Type B pancreatic cell (in vitro differentiated cells): ENCODE measurements around the gene NUP43. TPM values are rescaled to one million over a fixed set of nuclear protein-coding genes. Genes with fewer than 3 reads are reported as not detected.

Experiments used
- DNase-seq: peaks from one replicate; pipeline ENCODE4 v3.0.0; 2021; ENCODE audit warnings: mixed read lengths; ENCODE audit not compliant: unreplicated experiment; ENCODE audit errors: extremely low spot score
- H3K27ac Mint-ChIP-seq: 2 replicates; pipeline ENCODE4 v1.8.0; 2021; ENCODE audit warnings: mild to moderate bottlenecking, mixed read lengths
- H3K27me3 Mint-ChIP-seq: 2 replicates; pipeline ENCODE4 v1.8.0; 2021; ENCODE audit warnings: mixed read lengths
- H3K36me3 Mint-ChIP-seq: 2 replicates; pipeline ENCODE4 v1.8.0; 2021; ENCODE audit warnings: mixed read lengths
- H3K4me1 Mint-ChIP-seq: one replicate; pipeline ENCODE4 v1.8.0; 2021; ENCODE audit warnings: mixed read lengths; ENCODE audit not compliant: unreplicated experiment
- H3K4me3 Mint-ChIP-seq: 2 replicates; pipeline ENCODE4 v1.8.0; 2021; ENCODE audit warnings: mild to moderate bottlenecking, mixed read lengths
- H3K9me3 Mint-ChIP-seq: 2 replicates; pipeline ENCODE4 v1.8.0; 2021; ENCODE audit warnings: mixed read lengths
- long read RNA-seq: library from polyadenylated mRNA; unstranded; transcript quantifications from one replicate; pipeline ENCODE4 v2.0.0, GENCODE V29; 2020
- total RNA-seq: library from RNA; stranded (reverse); gene quantifications from 2 replicates; pipeline ENCODE4 v1.2.1, GENCODE V29; 2021; ENCODE audit warnings: low replicate concordance
- TF ChIP-seq, protein P1 (sequence below): fragments of 200-600 bp; sonication (generic); conservative IDR thresholded peaks from 2 replicates; pipeline ENCODE4 v1.5.0; 2021; ENCODE audit warnings: antibody characterized with exemption, mild to moderate bottlenecking

NUP43 gene, protein sequence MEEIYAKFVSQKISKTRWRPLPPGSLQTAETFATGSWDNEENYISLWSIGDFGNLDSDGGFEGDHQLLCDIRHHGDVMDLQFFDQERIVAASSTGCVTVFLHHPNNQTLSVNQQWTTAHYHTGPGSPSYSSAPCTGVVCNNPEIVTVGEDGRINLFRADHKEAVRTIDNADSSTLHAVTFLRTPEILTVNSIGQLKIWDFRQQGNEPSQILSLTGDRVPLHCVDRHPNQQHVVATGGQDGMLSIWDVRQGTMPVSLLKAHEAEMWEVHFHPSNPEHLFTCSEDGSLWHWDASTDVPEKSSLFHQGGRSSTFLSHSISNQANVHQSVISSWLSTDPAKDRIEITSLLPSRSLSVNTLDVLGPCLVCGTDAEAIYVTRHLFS
- total RNA-seq, result 35.3 and 55.8 TPM in 2 replicates
- long read RNA-seq, transcript NUP43-201 (8 exons, 3,874 nt), result major isoform, 20 of 28 reads
- long read RNA-seq, partial matches to known transcripts, result 0 of 28 reads
- long read RNA-seq, other reads (novel, unspliced or antisense), result 8 of 28 reads

GRCh38 chr6:149746147-149746946 is at the start of gene NUP43:
TSS of gene NUP43 (minus strand) at chr6:149746529. CDS start at chr6:149746495, 34 bp downstream.
- peaks cover 17% of the 10 kb centered on the region for H3K4me1 Mint-ChIP-seq
- no peaks in the 10 kb centered on the region for H3K27me3 Mint-ChIP-seq
- peaks cover 5% of the 10 kb centered on the region for H3K36me3 Mint-ChIP-seq
- TF ChIP-seq, protein P1, sequence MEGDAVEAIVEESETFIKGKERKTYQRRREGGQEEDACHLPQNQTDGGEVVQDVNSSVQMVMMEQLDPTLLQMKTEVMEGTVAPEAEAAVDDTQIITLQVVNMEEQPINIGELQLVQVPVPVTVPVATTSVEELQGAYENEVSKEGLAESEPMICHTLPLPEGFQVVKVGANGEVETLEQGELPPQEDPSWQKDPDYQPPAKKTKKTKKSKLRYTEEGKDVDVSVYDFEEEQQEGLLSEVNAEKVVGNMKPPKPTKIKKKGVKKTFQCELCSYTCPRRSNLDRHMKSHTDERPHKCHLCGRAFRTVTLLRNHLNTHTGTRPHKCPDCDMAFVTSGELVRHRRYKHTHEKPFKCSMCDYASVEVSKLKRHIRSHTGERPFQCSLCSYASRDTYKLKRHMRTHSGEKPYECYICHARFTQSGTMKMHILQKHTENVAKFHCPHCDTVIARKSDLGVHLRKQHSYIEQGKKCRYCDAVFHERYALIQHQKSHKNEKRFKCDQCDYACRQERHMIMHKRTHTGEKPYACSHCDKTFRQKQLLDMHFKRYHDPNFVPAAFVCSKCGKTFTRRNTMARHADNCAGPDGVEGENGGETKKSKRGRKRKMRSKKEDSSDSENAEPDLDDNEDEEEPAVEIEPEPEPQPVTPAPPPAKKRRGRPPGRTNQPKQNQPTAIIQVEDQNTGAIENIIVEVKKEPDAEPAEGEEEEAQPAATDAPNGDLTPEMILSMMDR, result peak; percentile 81
- peak within 1 kb of the TSS; percentile 99 for H3K4me3 Mint-ChIP-seq
- H3K27ac Mint-ChIP-seq, result peak within 1 kb of the TSS; percentile 89
- peak; percentile 92 for DNase-seq
- no peaks in the 10 kb centered on the region for H3K9me3 Mint-ChIP-seq

- H3K4me3 Mint-ChIP-seq, result no peak overlapping the region
- TF ChIP-seq, protein P1, result no peak
- H3K36me3 Mint-ChIP-seq, result peaks cover 16% of the 10 kb centered on the region
- H3K9me3 Mint-ChIP-seq, result no peaks in the 10 kb centered on the region
- H3K4me1 Mint-ChIP-seq, result no peaks in the 10 kb centered on the region
- DNase-seq, result no peak
- H3K27me3 Mint-ChIP-seq, result no peaks in the 10 kb centered on the region
- H3K27ac Mint-ChIP-seq, result no peak overlapping the region
Measured at GRCh38 chr6:149783551-149783950, 37.2 kb upstream of the NUP43 start.

GRCh38 chr6:149782337-149782736 is 36.0 kb upstream of the NUP43 start:
- Mint-ChIP-seq H3K27ac (no peak overlapping the region), H3K27me3 (no peaks in the 10 kb centered on the region), H3K4me3 (no peak overlapping the region), H3K4me1 (no peaks in the 10 kb centered on the region), H3K36me3 (peaks cover 12% of the 10 kb centered on the region), H3K9me3 (no peaks in the 10 kb centered on the region)
- TF ChIP-seq, protein P1, result no peak
- DNase-seq, result no peak

GRCh38 chr6:149781715-149782114 is 35.4 kb upstream of the NUP43 start:
- Mint-ChIP-seq H3K27me3 (no peaks in the 10 kb centered on the region), H3K4me1 (no peaks in the 10 kb centered on the region), H3K36me3 (peaks cover 12% of the 10 kb centered on the region), H3K27ac (no peak overlapping the region), H3K9me3 (no peaks in the 10 kb centered on the region), H3K4me3 (no peak overlapping the region)
- no peak for DNase-seq
- TF ChIP-seq, protein P1, result no peak

DNA sequence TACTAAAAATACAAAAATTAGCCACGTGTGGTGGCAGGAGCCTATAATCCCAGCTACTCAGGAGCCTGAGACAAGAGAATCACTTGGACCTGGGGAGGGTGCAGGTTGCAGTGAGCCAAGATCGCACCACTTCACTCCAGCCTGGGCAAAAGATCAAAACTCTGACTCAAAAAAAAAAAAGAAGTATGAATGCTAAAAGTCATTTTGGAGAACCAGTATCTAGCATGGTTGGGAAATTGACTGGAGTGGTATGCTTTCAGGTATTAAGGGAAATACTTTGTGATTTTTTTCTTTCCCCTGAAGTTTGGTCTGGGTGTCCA is 33.3 kb upstream of the NUP43 start:
- Mint-ChIP-seq H3K36me3 (peaks cover 15% of the 10 kb centered on the region), H3K9me3 (no peaks in the 10 kb centered on the region), H3K4me1 (no peaks in the 10 kb centered on the region), H3K27me3 (no peaks in the 10 kb centered on the region), H3K27ac (no peak overlapping the region), H3K4me3 (no peak overlapping the region)
- TF ChIP-seq, protein P1, result no peak
- no peak for DNase-seq
